GM18858 (cell line): ENCODE measurements around the gene BEND2.

Experiments
- ATAC-seq: cut with Tn5 transposase; IDR thresholded peaks from one replicate; pipeline ENCODE4 v1.9.1; 2021; ENCODE audit not compliant: unreplicated experiment

The BEND2 gene

GRCh38 chrX:18146009-18146408, 74.7 kb downstream of the BEND2 start:
- ATAC-seq: no peak

- ATAC-seq: no peak
Observed at GRCh38 chrX:18136816-18137215, 83.9 kb downstream of the BEND2 start.

- ATAC-seq: no peak
Observed at GRCh38 chrX:18133605-18134004, 87.1 kb downstream of the BEND2 start.

- ATAC-seq: no peak
Observed at GRCh38 chrX:18129690-18130089, 91.0 kb downstream of the BEND2 start.

- ATAC-seq: no peak
Observed at GRCh38 chrX:18126971-18127370, 93.7 kb downstream of the BEND2 start.

- no peak for ATAC-seq
Observed at GRCh38 chrX:18119856-18120255, 100.8 kb downstream of the BEND2 start.
